Stimulated activated memory B cell treated with anti-CD40 and anti-IgM and Interleukin-4, amounts not matched to agents 10 μg/mL and 1 μg/mL and 100 μg/mL, for 72 hours (primary cell): ENCODE data around the gene GNG12.

Source experiments
- ATAC-seq: fragments of 150-1000 bp; cut with Tn5 transposase; 2 replicates; pipeline ENCODE4 v1.10.0; 2021
- H3K27ac Mint-ChIP-seq: one replicate; pipeline ENCODE4 v1.8.0; 2022; ENCODE audit warnings: mild to moderate bottlenecking, mixed read lengths
- H3K27me3 Mint-ChIP-seq: one replicate; pipeline ENCODE4 v1.8.0; 2022; ENCODE audit warnings: mixed read lengths
- H3K36me3 Mint-ChIP-seq: one replicate; pipeline ENCODE4 v1.8.0; 2022; ENCODE audit warnings: mixed read lengths
- H3K4me1 Mint-ChIP-seq: one replicate; pipeline ENCODE4 v1.8.0; 2022; ENCODE audit warnings: mixed read lengths
- H3K4me3 Mint-ChIP-seq: one replicate; pipeline ENCODE4 v1.8.0; 2022; ENCODE audit warnings: mild to moderate bottlenecking, moderate library complexity, mixed read lengths
- H3K9me3 Mint-ChIP-seq: one replicate; pipeline ENCODE4 v1.8.0; 2022; ENCODE audit warnings: mixed read lengths

Gene GNG12

GRCh38 chr1:67811781-67812180 is 21.5 kb downstream of the GNG12 start:
- no peaks in the 10 kb centered on the region for H3K9me3 Mint-ChIP-seq
- H3K36me3 Mint-ChIP-seq = no peaks in the 10 kb centered on the region
- ATAC-seq = no peak
- no peak overlapping the region for H3K27ac Mint-ChIP-seq
- no peak overlapping the region for H3K4me3 Mint-ChIP-seq
- H3K4me1 Mint-ChIP-seq = no peaks in the 10 kb centered on the region
- peaks cover 12% of the 10 kb centered on the region for H3K27me3 Mint-ChIP-seq

- no peaks in the 10 kb centered on the region for H3K4me1 Mint-ChIP-seq
- H3K4me3 Mint-ChIP-seq = no peak overlapping the region
- H3K9me3 Mint-ChIP-seq = no peaks in the 10 kb centered on the region
- peaks cover 17% of the 10 kb centered on the region for H3K27me3 Mint-ChIP-seq
- no peaks in the 10 kb centered on the region for H3K36me3 Mint-ChIP-seq
- no peak overlapping the region for H3K27ac Mint-ChIP-seq
- no peak for ATAC-seq
These were observed 23.4 kb downstream of the GNG12 start for GRCh38 chr1:67809887-67810286.

GRCh38 chr1:67807282-67807681 is 26.0 kb downstream of the GNG12 start:
- peaks cover 41% of the 10 kb centered on the region for H3K27me3 Mint-ChIP-seq
- H3K9me3 Mint-ChIP-seq = no peaks in the 10 kb centered on the region
- no peak overlapping the region for H3K4me3 Mint-ChIP-seq
- H3K27ac Mint-ChIP-seq = no peak overlapping the region
- ATAC-seq = no peak
- no peaks in the 10 kb centered on the region for H3K36me3 Mint-ChIP-seq
- H3K4me1 Mint-ChIP-seq = no peaks in the 10 kb centered on the region

- Mint-ChIP-seq H3K36me3 (no peaks in the 10 kb centered on the region), H3K4me3 (no peak overlapping the region), H3K4me1 (no peaks in the 10 kb centered on the region), H3K27ac (no peak overlapping the region), H3K9me3 (no peaks in the 10 kb centered on the region), H3K27me3 (peaks cover 55% of the 10 kb centered on the region)
- no peak for ATAC-seq
These were observed 28.6 kb downstream of the GNG12 start for GRCh38 chr1:67804710-67805109.

- no peak overlapping the region for H3K27ac Mint-ChIP-seq
- no peak overlapping the region for H3K4me3 Mint-ChIP-seq
- no peaks in the 10 kb centered on the region for H3K4me1 Mint-ChIP-seq
- ATAC-seq = no peak
- no peaks in the 10 kb centered on the region for H3K9me3 Mint-ChIP-seq
- H3K36me3 Mint-ChIP-seq = no peaks in the 10 kb centered on the region
- peaks cover 55% of the 10 kb centered on the region for H3K27me3 Mint-ChIP-seq
These were observed 29.6 kb downstream of the GNG12 start for GRCh38 chr1:67803380-67804279.

GRCh38 chr1:67802565-67802964 is 30.7 kb downstream of the GNG12 start:
- Mint-ChIP-seq H3K9me3 (no peaks in the 10 kb centered on the region), H3K27me3 (peaks cover 64% of the 10 kb centered on the region), H3K4me3 (no peak overlapping the region), H3K36me3 (no peaks in the 10 kb centered on the region), H3K27ac (no peak overlapping the region), H3K4me1 (no peaks in the 10 kb centered on the region)
- no peak for ATAC-seq

GRCh38 chr1:67801903-67802302 is 31.4 kb downstream of the GNG12 start:
- Mint-ChIP-seq H3K4me3 (no peak overlapping the region), H3K4me1 (no peaks in the 10 kb centered on the region), H3K9me3 (no peaks in the 10 kb centered on the region), H3K27me3 (peaks cover 70% of the 10 kb centered on the region), H3K36me3 (no peaks in the 10 kb centered on the region), H3K27ac (no peak overlapping the region)
- no peak for ATAC-seq

GRCh38 chr1:67795179-67795912 is 37.9 kb downstream of the GNG12 start:
- ATAC-seq = no peak
- H3K36me3 Mint-ChIP-seq = no peaks in the 10 kb centered on the region

GRCh38 chr1:67793562-67793961 is 39.7 kb downstream of the GNG12 start:
- Mint-ChIP-seq H3K4me1 (no peaks in the 10 kb centered on the region), H3K27me3 (peaks cover 38% of the 10 kb centered on the region), H3K36me3 (no peaks in the 10 kb centered on the region), H3K27ac (no peak overlapping the region), H3K9me3 (no peaks in the 10 kb centered on the region), H3K4me3 (no peak overlapping the region)
- ATAC-seq = no peak

More at GRCh38 chr1:67795179-67795912, 37.9 kb downstream of the GNG12 start:
- no peak overlapping the region for H3K27ac Mint-ChIP-seq
- H3K4me3 Mint-ChIP-seq = no peak overlapping the region
- no peaks in the 10 kb centered on the region for H3K4me1 Mint-ChIP-seq
- peaks cover 38% of the 10 kb centered on the region for H3K27me3 Mint-ChIP-seq
- H3K9me3 Mint-ChIP-seq = no peaks in the 10 kb centered on the region

- no peak overlapping the region for H3K4me3 Mint-ChIP-seq
- no peaks in the 10 kb centered on the region for H3K36me3 Mint-ChIP-seq
- no peaks in the 10 kb centered on the region for H3K9me3 Mint-ChIP-seq
- ATAC-seq = no peak
- H3K27me3 Mint-ChIP-seq = peaks cover 33% of the 10 kb centered on the region
- H3K27ac Mint-ChIP-seq = no peak overlapping the region
- no peaks in the 10 kb centered on the region for H3K4me1 Mint-ChIP-seq
These were observed 40.4 kb downstream of the GNG12 start for GRCh38 chr1:67792741-67793458.

- H3K4me1 Mint-ChIP-seq = no peaks in the 10 kb centered on the region
- no peak overlapping the region for H3K27ac Mint-ChIP-seq
- no peak overlapping the region for H3K4me3 Mint-ChIP-seq
- no peaks in the 10 kb centered on the region for H3K9me3 Mint-ChIP-seq
- no peaks in the 10 kb centered on the region for H3K36me3 Mint-ChIP-seq
- ATAC-seq = no peak
- peaks cover 25% of the 10 kb centered on the region for H3K27me3 Mint-ChIP-seq
These were observed 41.2 kb downstream of the GNG12 start for GRCh38 chr1:67792103-67792502.

- H3K27me3 Mint-ChIP-seq = peaks cover 20% of the 10 kb centered on the region
- no peaks in the 10 kb centered on the region for H3K4me1 Mint-ChIP-seq
- H3K4me3 Mint-ChIP-seq = no peak overlapping the region
- ATAC-seq = no peak
- H3K27ac Mint-ChIP-seq = no peak overlapping the region
- no peaks in the 10 kb centered on the region for H3K9me3 Mint-ChIP-seq
- H3K36me3 Mint-ChIP-seq = no peaks in the 10 kb centered on the region
These were observed 41.6 kb downstream of the GNG12 start for GRCh38 chr1:67791686-67792085.

- Mint-ChIP-seq H3K27me3 (peaks cover 16% of the 10 kb centered on the region), H3K4me3 (no peak overlapping the region), H3K27ac (no peak overlapping the region), H3K9me3 (no peaks in the 10 kb centered on the region), H3K36me3 (no peaks in the 10 kb centered on the region), H3K4me1 (no peaks in the 10 kb centered on the region)
- ATAC-seq = no peak
These were observed 42.0 kb downstream of the GNG12 start for GRCh38 chr1:67791261-67791660.

- no peak overlapping the region for H3K4me3 Mint-ChIP-seq
- ATAC-seq = no peak
- H3K9me3 Mint-ChIP-seq = no peaks in the 10 kb centered on the region
- no peak overlapping the region for H3K27ac Mint-ChIP-seq
- H3K36me3 Mint-ChIP-seq = no peaks in the 10 kb centered on the region
- no peaks in the 10 kb centered on the region for H3K4me1 Mint-ChIP-seq
- peaks cover 14% of the 10 kb centered on the region for H3K27me3 Mint-ChIP-seq
These were observed 43.0 kb downstream of the GNG12 start for GRCh38 chr1:67790201-67790692.

GRCh38 chr1:67789551-67789950 is 43.7 kb downstream of the GNG12 start:
- peaks cover 14% of the 10 kb centered on the region for H3K27me3 Mint-ChIP-seq
- H3K4me3 Mint-ChIP-seq = no peak overlapping the region
- H3K4me1 Mint-ChIP-seq = no peaks in the 10 kb centered on the region
- H3K27ac Mint-ChIP-seq = no peak overlapping the region
- ATAC-seq = no peak
- H3K9me3 Mint-ChIP-seq = no peaks in the 10 kb centered on the region
- no peaks in the 10 kb centered on the region for H3K36me3 Mint-ChIP-seq
